ENCODE results near the gene MRTO4. TPM values are rescaled to one million over a fixed set of nuclear protein-coding genes. Genes with fewer than 3 reads are reported as not detected.
"Not testable (repeated sequence)": the region's sequence is repeated elsewhere in the genome, so short reads cannot be mapped to it uniquely, and the experiment has no call there.

MRTO4 gene
- total RNA-seq, 3 donors from 2014 or later, result 17.7 to 18.2 (median 18.1) TPM

GRCh38 chr1:19287436-19288185 lies 36.0 kb downstream of the MRTO4 start:
- Histone ChIP-seq H3K9me3 (no peaks in the 10 kb centered on the region), H3K4me1 (ENCODE audit: low read depth) (peaks cover 19% of the 10 kb centered on the region), H3K36me3 (ENCODE audit: low read depth) (no peaks in the 10 kb centered on the region), H3K4me3 (peak overlapping the region; percentile 28)
- DNase-seq, result peak; percentile 81 to 84 (median 84)
- intact Hi-C loops (cut with DNase I, micrococcal nuclease), result no loop called here
- no peak for TF ChIP-seq CTCF (IDR thresholded peaks at IDR 0.05)
- ATAC-seq, result peak; percentile 77

GRCh38 chr1:19288324-19289241 lies 37.0 kb downstream of the MRTO4 start, which contains the start of gene AKR7A3:
Gene AKR7A3 (minus strand): TSS chr1:19288770. CDS start chr1:19288709, 61 bp downstream.
- intact Hi-C loops (cut with DNase I, micrococcal nuclease); H3K9me3 ChIP-seq; H3K36me3 ChIP-seq (ENCODE audit: low read depth): not testable (repeated sequence)
- Histone ChIP-seq H3K4me3 (peak within 1 kb of the TSS; percentile 28), H3K4me1 (ENCODE audit: low read depth) (peaks cover 19% of the 10 kb centered on the region)
- ATAC-seq (peak; percentile 88), DNase-seq (peak; percentile 86 to 89 (median 89))

- peaks cover 3% of the 10 kb centered on the region for H3K9me3 ChIP-seq
- DNase-seq (no peak), ATAC-seq (no peak)
- H3K4me3 ChIP-seq, result peak overlapping the region; percentile 11
- no peaks in the 10 kb centered on the region for H3K36me3 ChIP-seq (ENCODE audit: low read depth)
- no peak for TF ChIP-seq CTCF (IDR thresholded peaks at IDR 0.05)
- intact Hi-C loops (cut with DNase I, micrococcal nuclease), result no loop called here
- H3K4me1 ChIP-seq (ENCODE audit: low read depth), result peaks cover 19% of the 10 kb centered on the region
These were observed 37.6 kb downstream of the MRTO4 start for GRCh38 chr1:19289244-19289643.

- no peak for TF ChIP-seq CTCF (IDR thresholded peaks at IDR 0.05)
- Histone ChIP-seq H3K9me3 (peaks cover 15% of the 10 kb centered on the region), H3K4me1 (ENCODE audit: low read depth) (no peaks in the 10 kb centered on the region), H3K4me3 (no peak overlapping the region), H3K36me3 (ENCODE audit: low read depth) (no peaks in the 10 kb centered on the region)
- intact Hi-C loops (cut with DNase I, micrococcal nuclease), result no loop called here
- peak in 1 of 3 donors; percentile 1 for DNase-seq
- no peak for ATAC-seq
These were observed 43.0 kb downstream of the MRTO4 start for GRCh38 chr1:19294638-19295037.

- H3K4me1 ChIP-seq (ENCODE audit: low read depth), result no peaks in the 10 kb centered on the region
- DNase-seq, result no peak
- TF ChIP-seq CTCF (IDR thresholded peaks at IDR 0.05), result no peak
- peaks cover 2% of the 10 kb centered on the region for H3K9me3 ChIP-seq
- H3K36me3 ChIP-seq (ENCODE audit: low read depth), result peaks cover 3% of the 10 kb centered on the region
- ATAC-seq, result no peak
- H3K4me3 ChIP-seq, result no peak overlapping the region
- intact Hi-C loops (cut with DNase I, micrococcal nuclease), result no loop called here
These were observed 48.6 kb downstream of the MRTO4 start for GRCh38 chr1:19300211-19300610.

GRCh38 chr1:19304081-19304480 lies 52.5 kb downstream of the MRTO4 start:
- ATAC-seq; H3K9me3 ChIP-seq; H3K4me3 ChIP-seq; H3K36me3 ChIP-seq (ENCODE audit: low read depth); intact Hi-C loops (cut with DNase I, micrococcal nuclease): not testable (repeated sequence)
- peaks cover 16% of the 10 kb centered on the region for H3K4me1 ChIP-seq (ENCODE audit: low read depth)
- peak in 1 of 3 donors; percentile 21 for DNase-seq

Measured in mucosa of descending colon (tissue), 3 donors.